Neural progenitor cell (in vitro differentiated cells): ENCODE measurements around the gene EIF4G3. TPM values are rescaled to one million over a fixed set of nuclear protein-coding genes. Genes with fewer than 3 reads are reported as not detected.

Source experiments
- DNase-seq: peaks from one replicate; pipeline ENCODE4 v3.0.0-alpha.2; 2016; ENCODE audit warnings: low spot score
- H2AFZ ChIP-seq: fragments of 200-600 bp; sonication (generic); replicated peaks from 2 replicates; pipeline ENCODE4 v1.6.1; 2016; ENCODE audit warnings: antibody characterized with exemption
- H3F3A ChIP-seq: fragments of 200-600 bp; sonication (generic); 2 replicates; pipeline ENCODE4 v1.6.1; 2016; ENCODE audit warnings: antibody characterized with exemption, low read depth
- H3K27ac ChIP-seq: fragments of 200-600 bp; sonication (generic); 2 replicates; pipeline ENCODE4 v1.5.1; 2016; ENCODE audit warnings: mild to moderate bottlenecking
- H3K27me3 ChIP-seq: fragments of 200-600 bp; sonication (generic); 2 replicates; pipeline ENCODE4 v1.6.1; 2016; ENCODE audit warnings: mild to moderate bottlenecking, moderate library complexity
- H3K36me3 ChIP-seq: fragments of 200-600 bp; sonication (generic); 2 replicates; pipeline ENCODE4 v1.5.1; 2016
- H3K4me1 ChIP-seq: fragments of 200-600 bp; sonication (generic); 2 replicates; pipeline ENCODE4 v1.6.1; 2016; ENCODE audit warnings: mixed run types
- H3K4me2 ChIP-seq: fragments of 200-600 bp; sonication (generic); 2 replicates; pipeline ENCODE4 v1.6.1; 2016
- H3K4me3 ChIP-seq: fragments of 200-600 bp; sonication (generic); 2 replicates; pipeline ENCODE4 v1.5.1; 2016
- H3K79me2 ChIP-seq: fragments of 200-600 bp; sonication (generic); 2 replicates; pipeline ENCODE4 v1.6.1; 2016; ENCODE audit warnings: low read depth
- H3K9ac ChIP-seq: fragments of 200-600 bp; sonication (generic); 2 replicates; pipeline ENCODE4 v1.6.1; 2016
- H3K9me3 ChIP-seq: fragments of 200-600 bp; sonication (generic); 2 replicates; pipeline ENCODE4 v1.5.1; 2016; ENCODE audit warnings: low read depth
- H4K20me1 ChIP-seq: fragments of 200-600 bp; sonication (generic); 2 replicates; pipeline ENCODE4 v1.6.1; 2016; ENCODE audit warnings: low read depth
- H3K27ac Mint-ChIP-seq: 3 replicates; pipeline ENCODE4 v1.8.0; 2021; ENCODE audit warnings: mixed read lengths
- H3K27me3 Mint-ChIP-seq: 2 replicates; pipeline ENCODE4 v1.8.0; 2022; ENCODE audit warnings: low read depth, mild to moderate bottlenecking, inconsistent platforms, moderate library complexity, mixed read lengths; ENCODE audit not compliant: insufficient read depth
- H3K36me3 Mint-ChIP-seq: 3 replicates; pipeline ENCODE4 v1.8.0; 2021; ENCODE audit warnings: mixed read lengths
- H3K4me1 Mint-ChIP-seq: 3 replicates; pipeline ENCODE4 v1.8.0; 2021; ENCODE audit warnings: mixed read lengths
- H3K4me3 Mint-ChIP-seq: 3 replicates; pipeline ENCODE4 v1.8.0; 2021; ENCODE audit warnings: mild to moderate bottlenecking, moderate library complexity, mixed read lengths
- H3K9me3 Mint-ChIP-seq: 3 replicates; pipeline ENCODE4 v1.8.0; 2020; ENCODE audit warnings: mixed read lengths
- EZH2 ChIP-seq: fragments of 200-600 bp; sonication (generic); IDR thresholded peaks from 2 replicates; pipeline ENCODE4 v1.6.1; 2017; ENCODE audit warnings: antibody characterized with exemption, mild to moderate bottlenecking, moderate library complexity
- EZH2phosphoT487 ChIP-seq: fragments of 200-600 bp; sonication (generic); IDR thresholded peaks from 2 replicates; pipeline ENCODE4 v1.6.1; 2017; ENCODE audit warnings: antibody characterized with exemption
- total RNA-seq: library from RNA; depleted of rRNA; stranded (reverse); fragments of >200 nt; gene quantifications from 2 replicates; pipeline ENCODE4 v1.2.3, GENCODE V29; 2015; ENCODE audit warnings: low replicate concordance
- TF ChIP-seq, protein P1 (sequence below): fragments of 200-600 bp; sonication (generic); IDR thresholded peaks from 2 replicates; pipeline ENCODE4 v1.5.1; 2017; ENCODE audit warnings: antibody characterized with exemption, mild to moderate bottlenecking

EIF4G3 gene
- total RNA-seq, 1 donor from 2014 or later, result 73.4 TPM

DNA sequence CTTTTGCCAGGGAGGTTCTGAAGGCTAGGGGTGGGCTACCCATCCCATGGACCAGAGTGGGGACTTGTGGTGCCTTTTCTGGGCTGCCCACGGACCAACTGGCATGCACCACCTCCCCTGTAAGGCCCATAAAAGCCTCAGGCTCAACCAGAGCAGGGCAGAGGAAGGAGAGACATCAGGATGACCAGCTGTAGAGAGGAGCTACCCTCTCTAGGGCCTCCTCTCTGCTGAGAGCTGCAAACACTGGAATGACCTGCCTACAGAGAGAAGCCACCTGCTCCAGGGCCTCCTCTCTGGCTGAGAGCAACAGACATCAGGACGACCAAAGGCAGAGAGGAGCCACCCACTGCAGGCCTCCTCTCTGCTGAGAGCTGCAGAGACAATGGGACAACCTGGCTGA lies 140.9 kb downstream of the EIF4G3 start:
- Histone ChIP-seq H3K4me1 (peaks cover 12% of the 10 kb centered on the region), H3K9ac (no peak overlapping the region), H4K20me1 (peaks cover 19% of the 10 kb centered on the region), H3K9me3 (no peaks in the 10 kb centered on the region), H3K27ac (no peak overlapping the region), H2AFZ (no peak overlapping the region), H3K4me2 (no peak overlapping the region), H3K27me3 (no peaks in the 10 kb centered on the region), H3K36me3 (no peaks in the 10 kb centered on the region), H3K4me3 (no peak overlapping the region), H3K79me2 (peaks cover 100% of the 10 kb centered on the region), H3F3A (no peaks in the 10 kb centered on the region)
- H3K36me3 Mint-ChIP-seq, result peaks cover 20% of the 10 kb centered on the region
- no peaks in the 10 kb centered on the region for H3K27me3 Mint-ChIP-seq
- H3K9me3 Mint-ChIP-seq, result peaks cover 7% of the 10 kb centered on the region
- no peak overlapping the region for H3K27ac Mint-ChIP-seq
- no peak overlapping the region for H3K4me3 Mint-ChIP-seq
- no peak for TF ChIP-seq EZH2phosphoT487
- no peaks in the 10 kb centered on the region for H3K4me1 Mint-ChIP-seq
- DNase-seq, result no peak

DNA sequence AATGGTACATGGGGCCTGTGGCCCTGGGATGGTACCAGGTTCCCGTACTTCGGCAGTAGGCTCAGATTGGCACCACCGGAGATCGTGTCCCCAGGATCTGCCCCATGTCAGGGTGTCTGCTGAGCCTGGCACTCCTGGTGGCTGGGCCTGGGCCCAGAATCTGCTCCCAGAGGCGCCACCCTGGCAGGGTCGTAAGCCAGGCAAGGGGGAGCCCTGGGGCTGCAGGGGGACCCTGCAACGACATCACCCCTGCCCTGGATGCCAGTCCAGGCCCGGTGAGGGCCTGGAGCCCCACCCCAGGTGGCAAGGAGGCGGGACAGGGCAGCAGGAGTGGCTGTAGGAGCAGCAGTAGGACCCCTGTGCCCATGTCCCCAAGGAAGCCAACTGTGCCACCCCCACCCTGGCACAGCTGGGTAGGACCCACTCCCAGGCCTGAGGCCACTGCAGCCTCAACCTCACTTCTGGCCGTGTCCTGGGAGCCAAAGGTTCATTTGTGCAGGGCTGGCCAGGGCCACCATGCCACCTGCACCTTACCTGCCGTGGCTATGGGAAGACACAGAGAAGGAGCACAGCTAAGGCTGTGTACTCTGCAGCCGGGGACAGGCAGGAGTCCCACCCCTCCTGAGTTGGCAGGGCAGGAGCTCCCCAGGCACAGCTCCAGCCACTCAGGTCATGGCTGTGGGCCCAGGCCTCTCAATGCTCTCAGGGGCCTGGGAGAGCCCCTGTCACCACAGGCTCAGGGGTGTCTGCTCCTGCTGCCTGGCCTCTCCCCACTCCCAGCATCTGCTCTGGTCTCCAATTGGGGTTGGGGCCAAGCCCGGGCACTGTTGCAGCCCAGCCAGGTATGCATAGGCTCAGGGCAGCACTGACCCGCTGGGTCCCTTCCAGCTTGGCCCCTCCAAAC lies 141.7 kb downstream of the EIF4G3 start:
- H3K36me3 Mint-ChIP-seq, result peaks cover 19% of the 10 kb centered on the region
- H3K4me3 ChIP-seq, result no peak overlapping the region
- H3K27me3 ChIP-seq, result no peaks in the 10 kb centered on the region
- no peaks in the 10 kb centered on the region for H3F3A ChIP-seq
- no peak for DNase-seq
- peaks cover 19% of the 10 kb centered on the region for H4K20me1 ChIP-seq
- H3K27ac ChIP-seq, result no peak overlapping the region
- H2AFZ ChIP-seq, result no peak overlapping the region
- H3K4me3 Mint-ChIP-seq, result no peak overlapping the region
- H3K4me1 ChIP-seq, result peaks cover 12% of the 10 kb centered on the region
- no peaks in the 10 kb centered on the region for H3K4me1 Mint-ChIP-seq
- H3K9ac ChIP-seq, result no peak overlapping the region
- H3K9me3 Mint-ChIP-seq, result peaks cover 9% of the 10 kb centered on the region
- no peak overlapping the region for H3K4me2 ChIP-seq
- no peaks in the 10 kb centered on the region for H3K9me3 ChIP-seq
- no peak overlapping the region for H3K27ac Mint-ChIP-seq
- peaks cover 100% of the 10 kb centered on the region for H3K79me2 ChIP-seq
- no peaks in the 10 kb centered on the region for H3K27me3 Mint-ChIP-seq
- H3K36me3 ChIP-seq, result no peaks in the 10 kb centered on the region
- TF ChIP-seq EZH2phosphoT487 (no peak), EZH2 (no peak)
- TF ChIP-seq, protein P1, sequence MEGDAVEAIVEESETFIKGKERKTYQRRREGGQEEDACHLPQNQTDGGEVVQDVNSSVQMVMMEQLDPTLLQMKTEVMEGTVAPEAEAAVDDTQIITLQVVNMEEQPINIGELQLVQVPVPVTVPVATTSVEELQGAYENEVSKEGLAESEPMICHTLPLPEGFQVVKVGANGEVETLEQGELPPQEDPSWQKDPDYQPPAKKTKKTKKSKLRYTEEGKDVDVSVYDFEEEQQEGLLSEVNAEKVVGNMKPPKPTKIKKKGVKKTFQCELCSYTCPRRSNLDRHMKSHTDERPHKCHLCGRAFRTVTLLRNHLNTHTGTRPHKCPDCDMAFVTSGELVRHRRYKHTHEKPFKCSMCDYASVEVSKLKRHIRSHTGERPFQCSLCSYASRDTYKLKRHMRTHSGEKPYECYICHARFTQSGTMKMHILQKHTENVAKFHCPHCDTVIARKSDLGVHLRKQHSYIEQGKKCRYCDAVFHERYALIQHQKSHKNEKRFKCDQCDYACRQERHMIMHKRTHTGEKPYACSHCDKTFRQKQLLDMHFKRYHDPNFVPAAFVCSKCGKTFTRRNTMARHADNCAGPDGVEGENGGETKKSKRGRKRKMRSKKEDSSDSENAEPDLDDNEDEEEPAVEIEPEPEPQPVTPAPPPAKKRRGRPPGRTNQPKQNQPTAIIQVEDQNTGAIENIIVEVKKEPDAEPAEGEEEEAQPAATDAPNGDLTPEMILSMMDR, result no peak

DNA sequence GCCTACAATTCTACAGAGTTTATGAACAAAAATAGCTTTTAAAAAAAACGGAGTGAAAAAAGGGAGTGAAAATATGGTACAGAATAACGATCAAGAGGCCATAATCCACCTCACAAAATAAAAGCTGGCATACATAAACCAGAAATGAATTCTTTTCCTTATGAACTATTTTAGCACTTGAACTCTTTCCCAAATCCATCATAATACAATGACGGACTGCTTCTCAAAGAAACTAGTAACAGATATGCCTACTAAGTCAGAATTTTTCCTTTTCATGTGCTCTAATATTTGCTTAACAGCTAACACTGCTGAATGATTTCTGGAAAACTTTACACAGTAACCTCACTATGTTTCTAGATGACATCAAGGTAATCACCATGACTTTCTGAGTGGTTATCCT lies 144.0 kb downstream of the EIF4G3 start:
- TF ChIP-seq EZH2phosphoT487, result no peak
- TF ChIP-seq EZH2, result no peak
- TF ChIP-seq, protein P1, result no peak
- Mint-ChIP-seq H3K4me1 (no peaks in the 10 kb centered on the region), H3K36me3 (peaks cover 21% of the 10 kb centered on the region)

DNA sequence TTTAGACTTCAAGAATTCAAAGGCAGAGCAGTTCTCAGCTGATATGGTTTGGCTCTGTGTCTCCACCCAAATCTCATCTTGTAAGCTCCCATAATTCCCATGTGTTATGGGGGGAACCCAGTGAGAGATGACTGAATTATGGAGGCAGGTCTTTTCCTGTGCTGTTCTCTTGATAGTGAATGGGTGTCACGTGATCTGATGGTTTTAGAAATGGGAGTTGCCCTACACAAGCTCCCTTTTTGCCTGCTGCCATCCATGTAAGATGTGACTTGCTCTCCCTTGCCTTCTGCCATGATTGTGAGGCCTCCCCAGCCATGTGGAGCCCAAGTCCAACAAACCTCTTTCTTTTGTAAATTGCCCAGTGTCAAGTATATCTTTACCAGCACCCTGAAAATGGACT lies 146.5 kb downstream of the EIF4G3 start:
- H3K4me3 Mint-ChIP-seq, result no peak overlapping the region
- H3K4me2 ChIP-seq, result no peak overlapping the region
- no peaks in the 10 kb centered on the region for H3K9me3 ChIP-seq
- DNase-seq, result no peak
- H3K4me3 ChIP-seq, result no peak overlapping the region
- H3K27ac Mint-ChIP-seq, result peak overlapping the region; percentile 6
- H3K36me3 ChIP-seq, result no peaks in the 10 kb centered on the region
- no peaks in the 10 kb centered on the region for H3K27me3 Mint-ChIP-seq
- H3K9me3 Mint-ChIP-seq, result peaks cover 14% of the 10 kb centered on the region
- no peaks in the 10 kb centered on the region for H3K27me3 ChIP-seq
- no peaks in the 10 kb centered on the region for H3K4me1 Mint-ChIP-seq
- peaks cover 35% of the 10 kb centered on the region for H3K36me3 Mint-ChIP-seq
- H3K79me2 ChIP-seq, result peaks cover 94% of the 10 kb centered on the region
- no peak overlapping the region for H3K27ac ChIP-seq
- no peaks in the 10 kb centered on the region for H4K20me1 ChIP-seq
- H2AFZ ChIP-seq, result no peak overlapping the region
- peaks cover 5% of the 10 kb centered on the region for H3F3A ChIP-seq
- no peak overlapping the region for H3K9ac ChIP-seq
- no peaks in the 10 kb centered on the region for H3K4me1 ChIP-seq
- TF ChIP-seq EZH2 (no peak), EZH2phosphoT487 (no peak)
- TF ChIP-seq, protein P1, result no peak

More for the DNA sequence above, 144.0 kb downstream of the EIF4G3 start:
- Histone ChIP-seq H3K9me3 (no peaks in the 10 kb centered on the region), H3K27ac (no peak overlapping the region), H2AFZ (no peak overlapping the region), H3K36me3 (no peaks in the 10 kb centered on the region), H3K4me1 (no peaks in the 10 kb centered on the region), H3K79me2 (peaks cover 95% of the 10 kb centered on the region), H4K20me1 (peaks cover 2% of the 10 kb centered on the region), H3K27me3 (no peaks in the 10 kb centered on the region), H3F3A (no peaks in the 10 kb centered on the region), H3K4me2 (no peak overlapping the region), H3K4me3 (no peak overlapping the region), H3K9ac (no peak overlapping the region)
- H3K27me3 Mint-ChIP-seq, result no peaks in the 10 kb centered on the region
- no peak for DNase-seq
- H3K27ac Mint-ChIP-seq, result no peak overlapping the region
- no peak overlapping the region for H3K4me3 Mint-ChIP-seq
- peaks cover 8% of the 10 kb centered on the region for H3K9me3 Mint-ChIP-seq
